ENCODE results near the gene PTPRK.

GRCh38 chr6:128400875-128401274 is 119.5 kb downstream of the PTPRK start:
- TF ChIP-seq CTCF (IDR thresholded peaks at IDR 0.05) (no peak), POLR2A (IDR thresholded peaks at IDR 0.05) (no peak)
